OCI-M2 (cell line): ENCODE results near the gene SOST.

ENCODE experiments used
- DNase-seq: peaks from one replicate; lab custom pipeline; 2025; ENCODE audit not compliant: unreplicated experiment; lab: John Stamatoyannopoulos, UW

The SOST gene

GRCh38 chr17:43774304-43775250 is 16.0 kb upstream of the SOST start:
- no peak for DNase-seq

DNA sequence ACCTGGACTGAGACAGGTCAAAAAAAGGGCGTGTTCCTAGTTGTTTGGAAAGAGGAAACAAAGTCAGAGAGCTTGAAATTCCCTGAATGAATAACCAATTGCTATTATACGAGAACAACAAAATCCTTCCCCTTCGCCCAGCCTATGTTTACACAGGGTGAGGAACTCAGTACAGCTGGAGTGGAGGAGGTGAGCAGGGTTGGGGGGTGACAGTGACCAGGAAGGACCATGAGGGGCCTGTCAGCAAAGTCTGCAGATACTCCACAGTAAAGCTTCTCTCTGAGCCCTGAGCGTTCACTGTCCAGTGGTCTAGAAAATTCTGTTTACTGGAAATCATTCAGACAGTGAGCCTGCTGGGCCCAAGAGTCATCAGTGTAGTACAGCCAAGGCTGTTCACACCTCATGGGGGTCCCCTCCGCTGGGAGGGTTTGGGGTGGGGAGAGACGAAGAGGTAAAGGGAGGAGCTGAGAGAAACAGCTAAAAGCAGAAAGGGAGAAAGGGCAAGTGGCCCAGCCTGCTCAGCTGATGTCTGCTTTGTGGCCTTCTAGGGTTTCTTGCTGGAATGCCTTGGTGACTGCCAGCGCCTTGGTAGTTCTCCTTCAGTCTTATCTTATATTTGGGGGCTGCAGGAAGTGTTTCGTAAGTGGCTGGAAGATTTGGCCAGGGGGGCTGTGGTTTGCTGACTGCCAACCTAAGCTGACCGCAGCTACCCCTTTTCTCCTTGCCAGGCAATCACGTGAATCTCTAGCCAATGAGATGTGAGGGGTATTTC is 14.5 kb upstream of the SOST start:
- no peak for DNase-seq

DNA sequence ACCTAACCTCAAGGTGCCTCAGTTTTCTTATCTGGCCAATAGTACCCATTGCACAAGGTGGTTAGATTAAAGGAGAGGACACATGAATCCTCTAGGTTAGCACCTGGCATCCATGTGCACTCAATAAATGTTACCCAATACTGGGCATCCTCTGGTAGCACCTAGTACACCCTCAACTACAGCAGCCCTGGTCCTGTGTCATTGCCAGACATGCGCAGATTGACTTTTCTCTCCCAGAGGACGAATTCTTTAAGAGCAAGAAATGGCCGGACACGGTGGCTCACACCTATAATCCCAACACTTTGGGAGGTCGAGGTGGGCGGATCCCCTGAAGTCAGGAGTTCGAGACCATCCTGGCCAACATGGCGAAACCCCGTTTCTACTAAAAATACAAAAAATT is 12.9 kb upstream of the SOST start:
- DNase-seq, result no peak

DNA sequence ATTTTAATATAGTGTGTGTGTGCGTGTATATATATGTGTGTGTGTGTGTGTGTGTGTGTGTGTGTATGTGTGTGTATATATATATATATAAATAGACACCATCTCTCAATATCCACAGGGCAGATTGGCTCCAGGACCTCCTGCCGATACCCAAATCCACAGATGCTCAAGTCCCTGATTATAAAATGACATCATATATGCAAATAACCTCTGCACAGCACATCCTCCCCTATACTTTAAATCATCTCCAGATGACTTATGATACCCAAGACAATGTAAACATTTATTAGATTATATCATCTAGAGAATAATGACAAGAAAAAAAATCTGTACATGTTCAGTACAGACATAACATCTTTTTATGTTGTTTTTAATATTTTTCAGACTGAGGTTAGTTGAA is 12.4 kb upstream of the SOST start:
- no peak for DNase-seq

DNA sequence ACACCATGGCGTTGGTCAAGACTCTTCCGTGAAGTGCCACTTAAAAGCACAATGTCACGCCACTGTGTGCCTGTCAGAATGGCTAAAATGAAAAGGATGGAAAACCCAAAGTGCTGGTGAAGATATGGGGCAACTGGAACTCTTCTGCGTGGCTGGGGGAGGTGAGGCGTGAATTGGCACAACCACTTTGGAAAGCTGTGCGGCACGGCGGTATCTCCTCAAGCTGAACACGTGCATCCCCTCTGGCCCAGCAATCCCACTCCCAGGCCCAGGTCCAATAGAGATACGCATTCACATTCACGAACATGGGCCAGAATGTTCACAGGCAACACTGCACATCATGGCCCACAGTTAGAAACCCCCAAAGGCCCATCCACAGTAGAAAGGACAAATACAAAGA is 11.3 kb upstream of the SOST start:
- no peak for DNase-seq

DNA sequence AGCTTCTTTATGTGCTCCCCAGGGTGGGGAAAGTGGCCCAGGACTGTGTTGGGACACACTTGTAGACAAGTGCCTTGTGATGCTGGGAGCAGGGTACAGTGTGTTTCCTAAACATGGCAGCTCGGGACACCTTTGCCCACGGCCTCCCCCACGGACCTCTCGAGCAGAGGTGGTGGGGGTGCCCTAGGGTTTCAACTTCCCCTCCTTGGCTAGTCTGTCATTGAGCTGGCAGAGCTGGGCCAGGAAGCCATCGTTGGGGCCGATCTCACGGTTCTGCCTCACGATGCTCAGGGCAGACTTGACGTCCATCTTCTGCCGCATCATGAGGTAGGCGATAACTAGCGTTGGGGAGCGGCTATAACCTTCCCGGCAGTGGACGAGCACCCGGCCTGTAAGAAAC is 10.8 kb upstream of the SOST start:
- DNase-seq, result no peak

- DNase-seq, result no peak
Observed at GRCh38 chr17:43768943-43769342, 10.4 kb upstream of the SOST start.

GRCh38 chr17:43768382-43768781 is 9.8 kb upstream of the SOST start:
- no peak for DNase-seq

DNA sequence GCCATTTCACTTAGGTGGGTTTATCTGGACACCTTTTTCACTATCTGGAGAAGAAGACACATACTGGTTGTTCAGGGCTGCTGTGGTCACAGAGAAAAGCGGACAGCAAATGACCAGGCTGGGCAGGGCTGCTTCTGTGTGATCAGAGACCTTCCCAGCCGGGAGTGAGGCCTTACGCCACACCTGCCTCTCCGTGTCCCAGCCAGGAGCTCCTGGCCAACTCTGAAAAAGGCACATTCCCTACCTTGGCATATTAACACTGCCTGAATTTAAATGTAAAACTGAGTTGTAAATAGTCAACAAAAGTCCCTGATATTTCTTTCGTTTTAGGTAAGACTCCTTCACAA is 9.1 kb upstream of the SOST start:
- no peak for DNase-seq

- DNase-seq, result no peak
Observed at GRCh38 chr17:43767053-43767712, 8.6 kb upstream of the SOST start.

GRCh38 chr17:43766413-43767052 is 7.9 kb upstream of the SOST start:
- DNase-seq, result no peak

GRCh38 chr17:43760254-43760852 is 1.8 kb upstream of the SOST start:
- DNase-seq, result no peak

- no peak for DNase-seq
Observed at GRCh38 chr17:43759836-43760235, 1.2 kb upstream of the SOST start.

- no peak for DNase-seq
Observed at GRCh38 chr17:43758086-43758485, 505 bp downstream of the SOST start.

GRCh38 chr17:43757171-43757660 is 1.4 kb downstream of the SOST start:
- no peak for DNase-seq

GRCh38 chr17:43756201-43756600 is 2.4 kb downstream of the SOST start:
- DNase-seq, result no peak

- no peak for DNase-seq
Observed at GRCh38 chr17:43755389-43755875, 3.2 kb downstream of the SOST start.

GRCh38 chr17:43754947-43755346 is 3.6 kb downstream of the SOST start:
- no peak for DNase-seq

DNA sequence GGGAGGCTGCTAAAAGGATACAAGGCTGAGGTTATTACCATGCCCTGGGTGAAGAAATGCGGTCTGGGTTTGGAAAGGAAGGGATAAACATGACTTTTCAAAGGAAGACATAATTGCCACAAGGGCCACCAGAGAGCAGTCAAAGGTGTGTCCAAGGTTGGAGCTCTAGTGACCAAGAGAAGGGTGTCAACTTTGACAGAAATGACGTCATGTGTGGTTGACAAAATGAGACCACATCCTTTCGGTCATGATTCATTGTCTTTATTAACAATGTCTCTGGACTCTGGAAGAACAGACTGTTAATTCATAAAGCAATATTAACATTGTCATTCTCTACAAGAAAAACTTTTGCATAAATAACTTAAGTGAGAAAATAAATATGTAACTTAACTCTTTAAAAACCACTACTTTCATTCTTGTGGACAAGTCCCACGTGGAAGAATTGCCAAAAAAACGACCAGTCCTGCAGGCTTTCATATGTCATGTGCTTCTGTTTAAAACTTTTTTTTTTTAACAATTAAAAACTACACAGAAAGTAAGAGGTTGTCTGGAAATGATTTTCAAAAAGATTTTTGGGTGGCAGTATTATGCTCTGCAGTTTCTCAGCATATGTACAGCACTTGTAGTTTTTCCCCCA is 5.0 kb downstream of the SOST start:
- DNase-seq, result no peak

DNA sequence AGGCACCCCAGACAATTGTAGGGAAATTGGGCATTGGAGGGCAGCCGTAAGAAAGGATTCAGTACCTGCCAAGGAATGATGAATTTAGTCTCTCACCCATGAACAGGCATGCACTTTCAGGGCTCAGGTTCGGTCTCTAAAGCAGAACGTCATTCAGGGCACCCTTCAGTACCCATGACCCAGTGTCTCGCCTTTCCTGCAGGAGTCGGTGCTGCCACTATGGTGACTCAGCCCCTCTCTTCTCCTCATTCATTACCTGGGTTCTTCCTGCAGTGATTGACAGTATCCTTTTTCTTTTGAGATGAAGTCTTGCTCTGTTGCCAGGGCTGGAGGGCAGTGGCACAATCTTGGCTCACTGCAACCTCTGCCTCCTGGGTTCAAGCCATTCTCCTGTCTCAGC is 8.4 kb downstream of the SOST start:
- no peak for DNase-seq
